ENCODE measurements around the gene MYLK4.

DNA sequence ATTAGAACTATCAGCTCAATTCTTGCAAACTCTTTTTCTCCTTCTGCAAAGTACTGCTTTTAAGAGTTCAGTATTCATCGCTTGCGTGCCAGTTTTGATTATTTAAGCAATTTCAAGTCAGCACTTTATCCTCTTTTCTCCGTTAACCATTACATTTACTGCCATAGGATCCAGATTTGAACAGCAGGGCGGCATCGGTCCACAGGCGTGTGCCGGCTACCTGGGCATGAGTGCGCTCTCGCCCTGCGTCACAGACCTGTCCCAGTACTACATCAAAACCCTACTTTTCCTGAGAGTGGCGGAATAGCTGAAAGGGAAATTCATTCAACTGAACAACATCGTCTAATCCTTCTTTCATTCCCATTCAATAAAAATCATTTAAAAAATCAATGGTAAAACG is 53.4 kb downstream of the MYLK4 start:
- TF ChIP-seq, protein P1, sequence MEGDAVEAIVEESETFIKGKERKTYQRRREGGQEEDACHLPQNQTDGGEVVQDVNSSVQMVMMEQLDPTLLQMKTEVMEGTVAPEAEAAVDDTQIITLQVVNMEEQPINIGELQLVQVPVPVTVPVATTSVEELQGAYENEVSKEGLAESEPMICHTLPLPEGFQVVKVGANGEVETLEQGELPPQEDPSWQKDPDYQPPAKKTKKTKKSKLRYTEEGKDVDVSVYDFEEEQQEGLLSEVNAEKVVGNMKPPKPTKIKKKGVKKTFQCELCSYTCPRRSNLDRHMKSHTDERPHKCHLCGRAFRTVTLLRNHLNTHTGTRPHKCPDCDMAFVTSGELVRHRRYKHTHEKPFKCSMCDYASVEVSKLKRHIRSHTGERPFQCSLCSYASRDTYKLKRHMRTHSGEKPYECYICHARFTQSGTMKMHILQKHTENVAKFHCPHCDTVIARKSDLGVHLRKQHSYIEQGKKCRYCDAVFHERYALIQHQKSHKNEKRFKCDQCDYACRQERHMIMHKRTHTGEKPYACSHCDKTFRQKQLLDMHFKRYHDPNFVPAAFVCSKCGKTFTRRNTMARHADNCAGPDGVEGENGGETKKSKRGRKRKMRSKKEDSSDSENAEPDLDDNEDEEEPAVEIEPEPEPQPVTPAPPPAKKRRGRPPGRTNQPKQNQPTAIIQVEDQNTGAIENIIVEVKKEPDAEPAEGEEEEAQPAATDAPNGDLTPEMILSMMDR (IDR thresholded peaks at IDR 0.05) = no peak
- TF ChIP-seq POLR2A (IDR thresholded peaks at IDR 0.05) = no peak
